Astrocyte (in vitro differentiated cells and primary cell): Measurements from ENCODE around the gene WNK4. TPM values are rescaled to one million over a fixed set of nuclear protein-coding genes. Genes with fewer than 3 reads are reported as not detected.

ENCODE experiments used
- DNase-seq: peaks from one replicate; pipeline ENCODE4 v3.0.0-alpha.2; 2010; ENCODE audit warnings: low read depth
- FAIRE-seq: peaks from 2 replicates; lab custom pipeline; 2011; peaks lifted over from hg19 to GRCh38; lab: Jason Lieb, UNC
- H2AFZ ChIP-seq: 2 replicates; pipeline ENCODE4 v1.6.0; 2012; ENCODE audit warnings: low read depth, low read length, inconsistent platforms
- H3K27ac ChIP-seq: 2 replicates; pipeline ENCODE4 v1.5.1; 2011; ENCODE audit warnings: low read depth, low read length, inconsistent platforms
- H3K27me3 ChIP-seq: 2 replicates; pipeline ENCODE4 v1.6.0; 2011; ENCODE audit warnings: low read length, inconsistent platforms; ENCODE audit not compliant: insufficient read depth
- H3K36me3 ChIP-seq: 2 replicates; pipeline ENCODE4 v1.5.1; 2011; ENCODE audit warnings: low read length, inconsistent platforms; ENCODE audit not compliant: insufficient read depth
- H3K4me1 ChIP-seq: 2 replicates; pipeline ENCODE4 v1.5.1; 2011; ENCODE audit warnings: low read length, inconsistent platforms; ENCODE audit not compliant: insufficient read depth
- H3K4me2 ChIP-seq: 2 replicates; pipeline ENCODE4 v1.6.0; 2012; ENCODE audit warnings: low read length, inconsistent platforms
- H3K4me3 ChIP-seq: 2 replicates; pipeline ENCODE4 v1.5.1; 2011; ENCODE audit warnings: low read depth, mild to moderate bottlenecking, low read length, inconsistent platforms; ENCODE audit not compliant: insufficient read depth
- H3K79me2 ChIP-seq: 2 replicates; pipeline ENCODE4 v1.6.0; 2012; ENCODE audit warnings: mild to moderate bottlenecking, low read length, inconsistent platforms; ENCODE audit not compliant: insufficient read depth
- H3K9ac ChIP-seq: 2 replicates; pipeline ENCODE4 v1.6.0; 2012; ENCODE audit warnings: mild to moderate bottlenecking, low read length, inconsistent platforms
- H3K9me3 ChIP-seq: 2 replicates; pipeline ENCODE4 v1.5.1; 2012; ENCODE audit warnings: low read depth, mild to moderate bottlenecking, low read length, inconsistent platforms; ENCODE audit not compliant: insufficient read depth
- H4K20me1 ChIP-seq: 2 replicates; pipeline ENCODE4 v1.6.0; 2012; ENCODE audit warnings: low read length, inconsistent platforms; ENCODE audit not compliant: insufficient read depth
- H3K27ac Mint-ChIP-seq: one replicate; pipeline ENCODE4 v1.8.0; 2021; ENCODE audit warnings: mild to moderate bottlenecking, mixed read lengths; ENCODE audit not compliant: unreplicated experiment
- H3K27me3 Mint-ChIP-seq: one replicate; pipeline ENCODE4 v1.8.0; 2021; ENCODE audit warnings: low read depth, mixed read lengths; ENCODE audit not compliant: unreplicated experiment
- H3K36me3 Mint-ChIP-seq: one replicate; pipeline ENCODE4 v1.8.0; 2021; ENCODE audit warnings: low read depth, mixed read lengths; ENCODE audit not compliant: unreplicated experiment
- H3K4me1 Mint-ChIP-seq: one replicate; pipeline ENCODE4 v1.8.0; 2021; ENCODE audit warnings: low read depth, mixed read lengths; ENCODE audit not compliant: unreplicated experiment
- H3K4me3 Mint-ChIP-seq: one replicate; pipeline ENCODE4 v1.8.0; 2021; ENCODE audit warnings: mild to moderate bottlenecking, moderate library complexity, mixed read lengths; ENCODE audit not compliant: unreplicated experiment
- H3K9me3 Mint-ChIP-seq: one replicate; pipeline ENCODE4 v1.8.0; 2021; ENCODE audit warnings: mild to moderate bottlenecking, mixed read lengths; ENCODE audit not compliant: unreplicated experiment
- EZH2 ChIP-seq: IDR thresholded peaks from 2 replicates; pipeline ENCODE4 v1.6.1; 2012; ENCODE audit warnings: mild to moderate bottlenecking, low read length, inconsistent platforms; ENCODE audit not compliant: insufficient read depth
- total RNA-seq: library from RNA; stranded (reverse); gene quantifications from 2 replicates; pipeline ENCODE4 v1.2.1, GENCODE V29; 2021
- TF ChIP-seq, protein P1 (sequence below): IDR thresholded peaks from 2 replicates; pipeline ENCODE4 v1.5.1; 2011; ENCODE audit warnings: low read depth, mild to moderate bottlenecking, inconsistent platforms, low read length, moderate library complexity; ENCODE audit not compliant: insufficient read depth

Gene WNK4
- total RNA-seq, 1 donor from 2014 or later: 34.8 TPM

DNA sequence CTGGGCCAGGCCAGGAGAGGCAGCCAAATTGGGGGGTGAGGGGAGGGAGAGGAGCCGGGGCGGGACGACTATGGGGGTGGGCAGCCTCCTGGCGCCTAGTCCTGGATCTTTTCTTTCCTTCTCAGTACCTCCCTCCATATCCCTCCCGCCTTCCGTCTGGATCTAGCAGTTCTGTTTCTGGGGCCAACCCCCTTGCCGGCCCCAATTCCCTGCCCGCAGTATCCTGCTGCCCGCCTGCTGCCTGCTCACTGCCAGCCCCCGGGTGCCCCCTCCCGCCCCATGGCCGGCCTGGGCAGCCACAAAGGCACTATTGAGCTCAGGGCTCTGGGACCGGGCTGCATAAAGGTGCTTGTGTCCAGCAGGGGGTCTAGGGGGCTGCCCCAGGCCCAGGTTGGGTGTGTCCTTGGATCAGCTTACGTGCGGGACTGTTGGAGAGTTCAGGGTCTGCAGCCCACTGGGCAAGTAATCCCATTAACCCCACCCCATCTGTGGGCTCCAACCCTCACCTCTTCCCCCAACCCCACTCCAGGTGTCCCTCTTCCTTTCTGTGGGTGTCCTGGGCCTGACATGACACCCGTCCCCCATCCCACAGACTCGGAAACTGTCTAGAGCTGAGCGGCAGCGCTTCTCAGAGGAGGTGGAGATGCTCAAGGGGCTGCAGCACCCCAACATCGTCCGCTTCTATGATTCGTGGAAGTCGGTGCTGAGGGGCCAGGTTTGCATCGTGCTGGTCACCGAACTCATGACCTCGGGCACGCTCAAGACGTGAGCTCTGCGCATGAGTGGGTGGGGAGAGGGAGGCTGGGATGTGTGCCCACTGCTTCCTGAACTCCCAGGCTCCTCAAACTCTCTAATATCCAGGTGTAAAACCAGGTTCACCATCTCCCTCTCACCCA lies 2.0 kb downstream of the WNK4 start:
- peak overlapping the region; percentile 59 for H3K27ac ChIP-seq
- Mint-ChIP-seq H3K36me3 (peaks cover 12% of the 10 kb centered on the region), H3K4me3 (peak overlapping the region; percentile 79), H3K9me3 (no peaks in the 10 kb centered on the region), H3K27me3 (no peaks in the 10 kb centered on the region), H3K4me1 (peaks cover 25% of the 10 kb centered on the region), H3K27ac (peak overlapping the region; percentile 56)
- H3K9ac ChIP-seq: peak overlapping the region; percentile 85
- peaks cover 43% of the 10 kb centered on the region for H3K4me1 ChIP-seq
- peaks cover 47% of the 10 kb centered on the region for H3K79me2 ChIP-seq
- H4K20me1 ChIP-seq: peaks cover 49% of the 10 kb centered on the region
- no peaks in the 10 kb centered on the region for H3K27me3 ChIP-seq
- peaks cover 10% of the 10 kb centered on the region for H3K36me3 ChIP-seq
- H3K4me3 ChIP-seq: peak overlapping the region; percentile 85
- TF ChIP-seq EZH2: no peak
- TF ChIP-seq, protein P1, sequence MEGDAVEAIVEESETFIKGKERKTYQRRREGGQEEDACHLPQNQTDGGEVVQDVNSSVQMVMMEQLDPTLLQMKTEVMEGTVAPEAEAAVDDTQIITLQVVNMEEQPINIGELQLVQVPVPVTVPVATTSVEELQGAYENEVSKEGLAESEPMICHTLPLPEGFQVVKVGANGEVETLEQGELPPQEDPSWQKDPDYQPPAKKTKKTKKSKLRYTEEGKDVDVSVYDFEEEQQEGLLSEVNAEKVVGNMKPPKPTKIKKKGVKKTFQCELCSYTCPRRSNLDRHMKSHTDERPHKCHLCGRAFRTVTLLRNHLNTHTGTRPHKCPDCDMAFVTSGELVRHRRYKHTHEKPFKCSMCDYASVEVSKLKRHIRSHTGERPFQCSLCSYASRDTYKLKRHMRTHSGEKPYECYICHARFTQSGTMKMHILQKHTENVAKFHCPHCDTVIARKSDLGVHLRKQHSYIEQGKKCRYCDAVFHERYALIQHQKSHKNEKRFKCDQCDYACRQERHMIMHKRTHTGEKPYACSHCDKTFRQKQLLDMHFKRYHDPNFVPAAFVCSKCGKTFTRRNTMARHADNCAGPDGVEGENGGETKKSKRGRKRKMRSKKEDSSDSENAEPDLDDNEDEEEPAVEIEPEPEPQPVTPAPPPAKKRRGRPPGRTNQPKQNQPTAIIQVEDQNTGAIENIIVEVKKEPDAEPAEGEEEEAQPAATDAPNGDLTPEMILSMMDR: no peak
- H2AFZ ChIP-seq: no peak overlapping the region
- H3K9me3 ChIP-seq: no peaks in the 10 kb centered on the region
- DNase-seq: no peak
- no peak for FAIRE-seq
- peak overlapping the region; percentile 96 for H3K4me2 ChIP-seq

DNA sequence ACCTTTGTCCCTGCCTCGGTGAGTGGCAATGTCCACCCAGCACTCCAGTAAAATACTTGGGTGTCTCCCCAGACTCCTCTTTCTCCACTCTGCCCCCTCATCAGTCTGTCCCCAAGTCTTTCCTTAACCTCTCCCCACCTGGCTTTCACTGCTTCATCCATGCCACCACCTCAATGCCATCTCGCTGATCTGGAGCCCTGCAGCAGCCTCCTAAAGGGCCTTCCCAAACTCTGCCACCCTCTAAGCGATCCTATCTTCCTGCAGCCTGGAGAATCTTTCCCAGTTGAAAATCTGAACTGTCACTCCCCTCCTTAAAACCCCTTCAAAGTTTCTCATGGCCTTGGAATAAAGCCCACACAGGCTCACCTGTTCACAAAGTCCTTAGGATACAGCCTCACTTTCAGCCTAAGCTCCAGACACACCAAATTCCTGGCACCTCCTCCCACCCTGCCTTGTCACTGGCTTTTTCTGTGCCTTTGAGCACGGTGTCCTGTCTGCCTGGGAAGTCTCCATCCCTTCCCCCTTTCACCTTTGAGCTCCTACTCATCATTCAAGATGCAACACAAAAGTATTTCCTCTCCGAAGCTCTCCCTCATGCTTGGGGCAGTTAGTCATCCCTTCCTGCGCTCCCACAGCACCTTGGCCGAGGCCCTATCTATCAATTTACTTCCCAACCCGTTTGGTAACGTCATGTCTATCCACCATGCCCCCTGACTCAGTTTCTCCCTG lies 2.8 kb downstream of the WNK4 start:
- TF ChIP-seq, protein P1: no peak
- TF ChIP-seq EZH2: no peak
- peak overlapping the region; percentile 85 for H3K9ac ChIP-seq
- peaks cover 43% of the 10 kb centered on the region for H3K4me1 ChIP-seq
- H3K9me3 ChIP-seq: no peaks in the 10 kb centered on the region
- DNase-seq (peak; percentile 91), FAIRE-seq (peak; percentile 89)
- H3K4me3 ChIP-seq: peak overlapping the region; percentile 85
- Mint-ChIP-seq H3K36me3 (peaks cover 16% of the 10 kb centered on the region), H3K9me3 (no peaks in the 10 kb centered on the region), H3K27ac (peak overlapping the region; percentile 56), H3K4me1 (peaks cover 26% of the 10 kb centered on the region), H3K4me3 (peak overlapping the region; percentile 79), H3K27me3 (no peaks in the 10 kb centered on the region)
- H3K79me2 ChIP-seq: peaks cover 47% of the 10 kb centered on the region
- H3K27me3 ChIP-seq: no peaks in the 10 kb centered on the region
- no peak overlapping the region for H2AFZ ChIP-seq
- H4K20me1 ChIP-seq: peaks cover 58% of the 10 kb centered on the region
- H3K4me2 ChIP-seq: peak overlapping the region; percentile 96
- H3K36me3 ChIP-seq: peaks cover 14% of the 10 kb centered on the region
- H3K27ac ChIP-seq: peak overlapping the region; percentile 59
